GM12865 (cell line): ENCODE results near the gene ATAD3B.
"Not testable (repeated sequence)": the region's sequence is repeated elsewhere in the genome, so short reads cannot be mapped to it uniquely, and the experiment has no call there.

Source experiments
- DNase-seq: peaks from one replicate; pipeline ENCODE4 v3.0.0; 2010; ENCODE audit warnings: low read depth
- H3K4me3 ChIP-seq: 2 replicates; pipeline ENCODE4 v1.5.1; 2011; ENCODE audit warnings: mild to moderate bottlenecking, low read depth, low read length, control low read depth
- CTCF ChIP-seq: IDR thresholded peaks from 2 replicates; pipeline ENCODE4 v1.5.1; 2011; ENCODE audit warnings: low read length, control low read depth, low read depth, inconsistent platforms; ENCODE audit not compliant: insufficient read depth; ENCODE audit errors: missing control alignments

The ATAD3B gene

GRCh38 chr1:1517973-1518620 lies 46.5 kb downstream of the ATAD3B start:
- TF ChIP-seq CTCF: no peak
- no peak for DNase-seq
- no peak overlapping the region for H3K4me3 ChIP-seq

GRCh38 chr1:1518621-1519007 lies 47.0 kb downstream of the ATAD3B start:
- not testable (repeated sequence) for DNase-seq, H3K4me3 ChIP-seq

- H3K4me3 ChIP-seq, DNase-seq: not testable (repeated sequence)
Observed at GRCh38 chr1:1519805-1520505, 48.4 kb downstream of the ATAD3B start.

- no peak overlapping the region for H3K4me3 ChIP-seq
- no peak for TF ChIP-seq CTCF
- no peak for DNase-seq
Observed at GRCh38 chr1:1521331-1521730, 49.8 kb downstream of the ATAD3B start.

- DNase-seq, H3K4me3 ChIP-seq: not testable (repeated sequence)
Observed at GRCh38 chr1:1522536-1522935, 51.0 kb downstream of the ATAD3B start.

GRCh38 chr1:1523226-1523625 lies 51.7 kb downstream of the ATAD3B start:
- not testable (repeated sequence) for DNase-seq, H3K4me3 ChIP-seq

- H3K4me3 ChIP-seq, DNase-seq: not testable (repeated sequence)
Observed at GRCh38 chr1:1523651-1524050, 52.1 kb downstream of the ATAD3B start.

GRCh38 chr1:1524750-1525383 lies 53.3 kb downstream of the ATAD3B start:
- not testable (repeated sequence) for H3K4me3 ChIP-seq, DNase-seq

- H3K4me3 ChIP-seq, DNase-seq: not testable (repeated sequence)
Observed at GRCh38 chr1:1526476-1526875, 54.9 kb downstream of the ATAD3B start.

GRCh38 chr1:1527092-1527816 lies 55.7 kb downstream of the ATAD3B start:
- no peak overlapping the region for H3K4me3 ChIP-seq
- no peak for TF ChIP-seq CTCF
- no peak for DNase-seq
